PC-3 (cell line): ENCODE measurements around the gene WDR7.

Source experiments
- CTCF ChIP-seq: fragments of 300-600 bp; sonication (generic); conservative IDR thresholded peaks from 2 replicates; pipeline ENCODE4 v1.5.1; 2017; ENCODE audit warnings: antibody characterized with exemption, low read depth, mild to moderate bottlenecking, low read length
- EZH2 ChIP-seq: fragments of 300-600 bp; sonication (generic); IDR thresholded peaks from one replicate; pipeline ENCODE4 v1.6.1; 2017; ENCODE audit warnings: antibody characterized with exemption, mild to moderate bottlenecking, low read length; ENCODE audit not compliant: unreplicated experiment
- EZH2phosphoT487 ChIP-seq: fragments of 300-600 bp; sonication (generic); IDR thresholded peaks from 2 replicates; pipeline ENCODE4 v1.6.1; 2018; ENCODE audit warnings: mild to moderate bottlenecking, antibody characterized with exemption, low read length, borderline replicate concordance

GRCh38 chr18:57051657-57052044 is 400.5 kb downstream of the WDR7 start:
- TF ChIP-seq CTCF (no peak), EZH2 (no peak), EZH2phosphoT487 (no peak)
